AG09309 (cell line): Measurements from ENCODE around the gene TIMELESS.

Experiments
- DNase-seq: peaks from one replicate; pipeline ENCODE4 v3.0.0-alpha.2; 2010; ENCODE audit warnings: low read depth
- H3K4me3 ChIP-seq: 2 replicates; pipeline ENCODE4 v1.5.1; 2011; ENCODE audit warnings: mild to moderate bottlenecking, low read depth, low read length, moderate library complexity; ENCODE audit not compliant: control insufficient read depth
- CTCF ChIP-seq: IDR thresholded peaks from 2 replicates; pipeline ENCODE4 v1.5.1; 2011; ENCODE audit warnings: mild to moderate bottlenecking, low read depth, low read length, inconsistent platforms; ENCODE audit not compliant: insufficient read depth, control insufficient read depth; ENCODE audit errors: missing control alignments

The TIMELESS gene

GRCh38 chr12:56366948-56367347, 82.3 kb downstream of the TIMELESS start:
- no peak overlapping the region for H3K4me3 ChIP-seq
- no peak for DNase-seq
- TF ChIP-seq CTCF, result no peak
